Erythroblast (primary cell): ENCODE measurements around the gene CGNL1.

Experiments used
- DNase-seq, 2 experiments: peaks; one replicate each; lab custom pipeline; 2025; lab: John Stamatoyannopoulos, UW
- GATA1 ChIP-seq: IDR thresholded peaks from 2 replicates; pipeline ENCODE4 v1.6.1; 2011; ENCODE audit warnings: low read depth, mild to moderate bottlenecking, control low read depth, low read length, moderate library complexity
- POLR2A ChIP-seq: IDR thresholded peaks from 2 replicates; pipeline ENCODE4 v1.6.1; 2011; ENCODE audit warnings: mild to moderate bottlenecking, low read length

The CGNL1 gene

DNA sequence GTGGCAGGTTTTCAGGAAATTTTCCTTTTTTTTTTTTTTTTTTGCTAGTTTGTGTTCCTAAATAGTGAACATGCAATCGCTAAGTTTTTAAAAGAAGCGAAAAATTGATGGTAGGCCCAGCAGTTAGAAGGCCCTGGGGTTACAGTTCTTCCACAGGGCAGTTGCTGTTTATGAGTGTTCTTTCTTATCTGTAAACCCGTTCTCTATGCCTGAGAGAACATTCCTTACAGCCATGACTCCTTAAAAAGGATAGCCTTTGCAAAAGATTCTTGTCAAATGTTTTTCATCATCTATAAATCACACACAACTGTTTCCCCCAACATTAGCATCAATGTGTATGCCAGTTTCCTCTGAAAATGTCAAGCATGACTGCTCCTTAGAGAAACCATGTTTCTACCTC lies 191.6 kb downstream of the CGNL1 start:
- TF ChIP-seq POLR2A: no peak
- no peak for TF ChIP-seq GATA1
- DNase-seq: no peak

DNA sequence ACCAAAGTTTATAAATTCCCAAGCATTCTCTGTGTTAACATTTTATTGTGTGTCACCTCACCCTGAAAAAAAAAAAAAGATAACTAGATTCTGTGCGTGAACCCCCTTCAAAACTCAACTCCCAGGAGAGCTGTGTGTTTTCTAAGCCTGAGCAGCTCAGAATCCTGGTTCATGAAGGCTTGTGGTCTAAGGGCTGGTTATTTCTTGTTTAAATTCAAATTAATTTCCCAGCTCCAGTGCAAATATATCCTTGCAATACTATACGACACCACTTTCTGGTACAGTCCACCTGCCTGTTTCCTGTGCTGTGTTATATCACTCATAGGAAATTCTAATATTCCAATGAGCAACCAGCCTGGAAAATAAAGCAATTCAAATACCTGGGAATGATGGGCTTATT lies 192.0 kb downstream of the CGNL1 start:
- no peak for DNase-seq
- TF ChIP-seq GATA1 (no peak), POLR2A (no peak)

DNA sequence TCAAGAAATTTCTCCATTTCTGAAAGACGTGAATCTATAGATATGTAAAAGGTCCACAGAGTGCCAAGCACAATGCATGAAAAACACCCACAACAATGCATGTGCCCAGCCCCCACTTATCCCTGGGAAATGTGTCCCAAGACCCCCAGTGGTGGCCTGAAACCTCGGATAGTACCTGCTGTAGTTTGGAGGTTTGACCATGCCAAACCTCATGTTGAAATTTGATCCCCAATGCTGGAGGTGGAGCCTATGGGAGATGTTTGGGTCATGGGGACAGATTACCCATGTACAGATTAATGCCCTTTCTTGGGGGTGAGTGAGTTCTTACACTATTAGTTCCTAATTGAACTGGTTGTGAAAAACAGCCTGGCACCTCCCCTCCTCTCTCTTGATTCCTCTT lies 194.0 kb downstream of the CGNL1 start:
- DNase-seq: no peak
- TF ChIP-seq POLR2A (no peak), GATA1 (no peak)

- TF ChIP-seq POLR2A: no peak
- TF ChIP-seq GATA1: no peak
- DNase-seq: no peak
Observed at GRCh38 chr15:57570994-57571393, 194.7 kb downstream of the CGNL1 start.

DNA sequence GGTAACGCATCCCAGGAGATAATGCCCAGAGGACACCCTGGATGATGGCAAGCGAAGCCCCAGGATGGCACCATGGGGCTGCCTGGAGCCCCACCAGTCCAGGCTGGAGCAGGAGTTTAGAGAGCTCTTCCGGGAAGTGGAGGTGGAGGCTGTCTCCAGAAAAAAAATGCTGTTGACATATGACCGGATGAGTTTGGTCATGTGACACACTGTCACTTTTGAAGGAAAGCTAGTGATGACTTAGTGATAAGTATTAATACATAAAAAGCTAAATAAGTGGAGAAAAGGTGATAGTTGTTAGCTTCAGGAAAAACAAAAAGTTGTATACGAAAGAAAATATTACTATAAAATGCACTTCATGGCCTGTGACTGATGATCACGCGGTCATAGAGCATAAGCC lies 195.4 kb downstream of the CGNL1 start:
- no peak for TF ChIP-seq POLR2A
- TF ChIP-seq GATA1: no peak
- DNase-seq: no peak

GRCh38 chr15:57572468-57572867 lies 196.2 kb downstream of the CGNL1 start:
- no peak for TF ChIP-seq GATA1
- TF ChIP-seq POLR2A: no peak
- DNase-seq: no peak

GRCh38 chr15:57573151-57573550 lies 196.8 kb downstream of the CGNL1 start:
- DNase-seq: no peak
- TF ChIP-seq GATA1: no peak

GRCh38 chr15:57575363-57575762 lies 199.1 kb downstream of the CGNL1 start:
- DNase-seq: no peak
- TF ChIP-seq GATA1 (no peak), POLR2A (no peak)

DNA sequence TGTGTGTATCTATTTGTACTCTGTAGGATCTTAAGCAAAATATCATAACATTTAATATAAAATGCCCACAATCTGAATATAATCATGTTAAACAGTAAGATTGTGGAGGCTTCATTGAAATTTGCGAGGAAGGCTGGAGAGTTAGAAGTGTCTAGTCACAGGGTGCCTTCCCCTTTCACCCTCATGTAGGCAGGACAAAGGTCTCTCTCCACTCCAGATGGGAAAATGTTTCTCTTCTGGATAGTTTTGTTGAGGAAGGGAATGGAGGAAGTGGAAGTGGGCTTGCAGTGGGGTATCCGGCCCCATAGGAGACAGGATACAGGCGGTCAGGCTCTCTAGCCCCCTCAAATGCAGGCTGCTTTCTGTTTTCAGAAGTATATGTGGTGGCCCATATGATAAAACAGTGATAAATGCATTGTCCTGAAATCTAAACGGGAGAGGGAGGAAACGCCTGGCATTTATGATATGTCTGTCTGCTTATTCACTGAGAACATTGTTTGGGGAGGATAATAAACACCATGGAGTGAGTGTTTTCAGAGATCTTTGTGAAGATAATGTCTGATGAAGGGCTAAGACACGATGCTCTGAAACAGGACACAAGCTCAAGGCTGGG lies 202.1 kb downstream of the CGNL1 start:
- no peak for DNase-seq
- no peak for TF ChIP-seq POLR2A
- no peak for TF ChIP-seq GATA1

DNA sequence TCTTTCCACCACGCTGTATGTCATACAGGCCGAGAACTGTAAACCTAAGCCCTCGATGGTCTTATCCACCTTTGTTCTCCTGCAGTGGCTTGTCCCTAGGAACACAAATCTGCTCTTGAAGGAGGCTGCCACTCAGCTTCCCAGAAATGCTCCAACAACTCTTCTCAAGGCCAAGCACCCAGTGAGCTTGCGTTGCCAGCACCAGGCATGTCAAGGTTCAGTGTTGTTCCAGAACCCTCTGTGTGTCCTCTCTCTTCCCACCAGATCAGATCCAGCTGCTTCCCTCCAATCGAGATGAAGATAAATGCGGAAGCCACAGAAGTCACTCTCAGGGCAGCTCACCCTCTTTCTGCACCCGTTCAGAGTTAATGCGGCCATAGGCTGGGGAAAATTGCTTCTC lies 204.1 kb downstream of the CGNL1 start:
- no peak for DNase-seq
- TF ChIP-seq GATA1: no peak
- no peak for TF ChIP-seq POLR2A

DNA sequence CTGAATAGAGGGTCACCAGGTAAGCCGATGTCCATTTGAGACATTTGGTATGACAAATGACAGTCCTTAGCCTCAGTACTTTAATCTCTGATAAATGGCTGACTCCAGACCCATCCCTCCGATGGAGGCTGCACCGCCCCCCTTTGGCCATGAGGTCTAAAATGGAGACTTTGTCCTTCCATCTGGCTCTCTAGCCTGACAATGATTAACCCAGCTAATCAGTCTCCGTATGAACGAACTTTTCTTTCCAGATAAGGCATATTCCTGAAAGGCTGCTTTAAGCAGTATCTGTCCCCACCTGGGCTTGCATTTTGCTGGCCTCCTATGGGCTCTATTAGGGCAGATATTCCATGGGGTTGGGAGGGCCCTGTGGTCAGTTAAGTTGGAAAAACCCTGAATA lies 204.6 kb downstream of the CGNL1 start:
- DNase-seq: no peak
- TF ChIP-seq POLR2A: no peak
- TF ChIP-seq GATA1: no peak

DNA sequence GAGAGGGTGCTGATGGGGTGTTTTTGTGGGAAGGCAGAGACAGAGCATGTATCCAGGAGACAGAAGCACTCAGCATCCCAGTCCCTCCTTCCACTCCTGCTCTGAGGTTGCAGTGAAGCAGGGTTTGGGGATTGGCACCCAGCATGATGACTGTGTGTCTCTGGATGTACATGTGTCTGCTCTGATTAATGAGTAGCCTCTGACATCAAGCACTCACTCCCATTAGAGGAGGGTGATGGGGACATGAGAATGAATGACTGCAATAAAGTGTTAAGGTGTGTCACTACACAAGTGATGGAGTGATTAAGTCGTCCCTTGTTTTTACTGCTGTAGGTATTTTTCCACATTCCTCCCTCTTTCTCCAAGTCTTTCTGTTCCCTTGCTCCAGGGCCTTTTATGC lies 205.8 kb downstream of the CGNL1 start:
- no peak for DNase-seq
- TF ChIP-seq GATA1 (no peak), POLR2A (no peak)

DNA sequence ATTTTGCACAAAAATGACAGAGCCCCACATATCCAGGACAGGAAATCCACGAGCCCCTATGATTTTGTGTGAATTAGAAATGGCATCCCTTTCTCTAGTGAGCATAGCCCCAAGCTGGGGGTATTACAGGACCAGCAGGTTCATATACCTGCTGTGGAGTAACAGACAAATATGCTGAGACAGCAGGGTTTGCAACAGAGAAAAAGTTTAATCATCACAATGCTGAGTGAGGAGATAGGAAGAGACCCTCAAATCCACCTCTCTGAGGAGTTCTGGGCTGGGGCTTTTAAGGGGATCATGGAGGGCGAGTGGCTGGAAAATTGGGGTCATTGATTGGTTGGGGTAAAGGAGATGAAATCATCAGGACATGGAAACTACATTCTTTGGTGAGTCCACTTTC lies 207.0 kb downstream of the CGNL1 start:
- TF ChIP-seq GATA1 (no peak), POLR2A (no peak)

GRCh38 chr15:57583720-57584119 lies 207.4 kb downstream of the CGNL1 start:
- DNase-seq: no peak
- TF ChIP-seq GATA1: no peak
- no peak for TF ChIP-seq POLR2A

More for the DNA sequence above, 207.0 kb downstream of the CGNL1 start:
- no peak for DNase-seq

DNA sequence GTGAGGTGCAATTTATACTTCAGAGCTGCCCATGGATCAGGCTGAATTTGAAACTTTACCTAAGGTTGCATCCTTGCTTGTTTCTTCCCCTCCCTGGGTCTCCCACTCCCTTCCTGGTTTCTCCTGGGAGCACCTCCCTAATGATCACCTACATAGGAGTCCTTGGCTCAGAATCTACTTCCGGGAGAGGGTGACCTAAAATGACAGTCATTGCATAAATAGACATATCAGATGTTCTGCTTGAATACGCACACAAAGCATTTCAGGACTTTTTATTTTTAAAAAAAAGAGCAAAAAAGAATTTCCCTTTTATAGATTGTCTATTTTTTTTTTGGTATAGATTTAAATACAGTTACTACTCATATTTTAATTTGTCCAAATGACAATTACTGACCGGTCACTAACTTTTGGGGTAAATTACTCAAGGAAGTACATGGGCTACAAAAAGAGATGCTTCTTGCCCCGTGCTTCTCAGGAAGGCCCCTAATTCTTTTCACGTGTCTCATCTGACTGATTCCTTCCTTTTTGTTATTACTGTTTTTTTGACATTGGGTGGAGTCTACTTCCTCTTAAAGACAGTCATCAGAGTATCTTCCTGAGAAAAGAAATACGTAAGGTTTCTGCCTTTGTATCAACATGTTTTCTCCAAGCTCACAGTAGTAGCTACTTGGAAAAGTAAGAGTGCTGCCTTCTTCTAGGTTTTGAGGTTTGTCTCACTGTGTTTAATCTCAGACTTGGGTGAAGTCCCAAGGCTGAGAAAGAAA lies 210.5 kb downstream of the CGNL1 start:
- no peak for TF ChIP-seq GATA1
- TF ChIP-seq POLR2A: no peak
- no peak for DNase-seq
